Stimulated activated CD4-positive, alpha-beta T cell treated with anti-CD3 and anti-CD28 coated beads, Interleukin-2, amount 100 ng/mL, for 4 hours (primary cell): Measurements from ENCODE around the gene NUP42.

Experiments
- DNase-seq: peaks from one replicate; pipeline ENCODE4 v3.0.0-alpha.2; 2020; ENCODE audit warnings: low read depth

The NUP42 gene

DNA sequence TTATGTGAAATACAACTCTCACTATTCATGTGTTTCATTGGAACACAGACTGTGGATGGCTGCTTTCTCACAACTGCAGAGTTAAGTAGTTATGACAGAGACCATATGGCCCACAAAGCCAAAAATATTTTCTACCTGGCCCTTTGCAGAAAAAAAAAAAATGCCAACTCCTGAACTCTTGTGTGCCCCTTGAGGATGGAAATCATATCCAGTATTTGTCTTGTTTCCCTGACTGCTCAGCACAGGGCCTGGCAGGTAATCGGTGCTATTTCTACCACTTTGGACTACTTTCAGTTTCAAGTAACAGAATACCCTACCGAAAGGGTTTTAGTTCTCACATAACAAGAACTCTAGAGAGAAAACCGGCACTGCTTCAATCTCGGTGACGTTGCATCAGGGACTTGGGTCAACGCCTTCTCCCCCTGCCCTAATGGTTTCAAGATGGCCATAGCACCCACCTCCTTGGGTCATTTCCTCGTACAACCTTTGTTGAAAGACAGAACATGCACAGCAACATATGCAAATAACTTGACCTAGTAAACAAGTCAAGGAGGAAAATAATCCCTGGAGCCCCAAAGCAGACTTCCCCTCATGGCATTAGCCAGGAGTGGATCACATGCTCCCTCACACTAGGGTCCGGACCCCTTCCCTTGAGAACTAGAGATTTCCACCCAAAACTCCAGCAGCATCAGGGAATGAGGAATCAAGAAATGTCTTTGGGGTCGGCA, 52.9 kb downstream of the NUP42 start:
- no peak for DNase-seq

GRCh38 chr7:23235813-23236221, 54.0 kb downstream of the NUP42 start:
- DNase-seq: no peak

- DNase-seq: no peak
Measured at GRCh38 chr7:23237000-23237399, 55.2 kb downstream of the NUP42 start.

GRCh38 chr7:23238983-23239652, 57.3 kb downstream of the NUP42 start:
- no peak for DNase-seq

DNA sequence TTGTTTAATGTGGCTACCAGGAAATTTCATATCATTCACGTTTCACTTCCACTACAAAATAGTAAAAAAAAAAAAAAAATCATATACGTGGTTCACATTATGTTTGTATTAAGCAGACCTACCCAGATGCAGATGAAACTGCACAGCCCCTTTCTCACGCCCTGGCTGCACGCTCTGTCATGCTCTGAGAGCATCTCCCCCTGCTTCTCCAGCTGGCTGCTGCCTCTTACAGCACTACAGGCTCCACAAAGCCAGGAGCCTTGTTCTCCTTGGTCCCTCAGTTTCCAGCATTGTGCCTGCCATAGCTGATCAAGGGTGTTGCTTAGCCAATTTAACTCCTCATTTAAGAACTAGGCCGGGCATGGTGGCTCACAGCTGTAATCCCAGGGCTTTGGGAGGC, 57.9 kb downstream of the NUP42 start:
- no peak for DNase-seq

GRCh38 chr7:23242321-23242720, 60.5 kb downstream of the NUP42 start:
- no peak for DNase-seq

DNA sequence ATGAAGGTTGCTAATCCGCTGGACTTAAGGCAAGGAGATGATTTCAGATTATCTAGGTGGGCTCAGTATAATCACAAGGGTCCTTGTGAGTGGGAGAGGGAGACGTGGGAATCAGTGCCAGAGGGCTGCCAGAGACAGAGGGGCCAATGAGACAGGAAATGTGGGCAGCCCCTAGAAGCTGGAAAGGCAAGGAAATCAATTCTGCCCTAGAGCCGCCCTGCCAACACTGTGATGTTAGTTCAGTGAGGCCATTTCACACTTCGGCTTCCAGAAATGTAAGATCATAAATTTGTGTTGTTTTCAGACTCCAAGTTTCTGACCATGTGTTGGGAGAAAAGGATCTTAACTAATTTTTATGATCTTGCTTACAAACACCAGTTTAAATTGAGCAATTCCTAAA, 61.1 kb downstream of the NUP42 start:
- no peak for DNase-seq

- DNase-seq: no peak
Measured at GRCh38 chr7:23246555-23246954, 64.7 kb downstream of the NUP42 start, which contains the start of gene GPNMB. Gene GPNMB, plus strand, starts transcription at chr7:23246775. Its CDS starts 83 bp downstream, at chr7:23246858.

GRCh38 chr7:23247046-23247602, 65.3 kb downstream of the NUP42 start:
- no peak for DNase-seq

DNA sequence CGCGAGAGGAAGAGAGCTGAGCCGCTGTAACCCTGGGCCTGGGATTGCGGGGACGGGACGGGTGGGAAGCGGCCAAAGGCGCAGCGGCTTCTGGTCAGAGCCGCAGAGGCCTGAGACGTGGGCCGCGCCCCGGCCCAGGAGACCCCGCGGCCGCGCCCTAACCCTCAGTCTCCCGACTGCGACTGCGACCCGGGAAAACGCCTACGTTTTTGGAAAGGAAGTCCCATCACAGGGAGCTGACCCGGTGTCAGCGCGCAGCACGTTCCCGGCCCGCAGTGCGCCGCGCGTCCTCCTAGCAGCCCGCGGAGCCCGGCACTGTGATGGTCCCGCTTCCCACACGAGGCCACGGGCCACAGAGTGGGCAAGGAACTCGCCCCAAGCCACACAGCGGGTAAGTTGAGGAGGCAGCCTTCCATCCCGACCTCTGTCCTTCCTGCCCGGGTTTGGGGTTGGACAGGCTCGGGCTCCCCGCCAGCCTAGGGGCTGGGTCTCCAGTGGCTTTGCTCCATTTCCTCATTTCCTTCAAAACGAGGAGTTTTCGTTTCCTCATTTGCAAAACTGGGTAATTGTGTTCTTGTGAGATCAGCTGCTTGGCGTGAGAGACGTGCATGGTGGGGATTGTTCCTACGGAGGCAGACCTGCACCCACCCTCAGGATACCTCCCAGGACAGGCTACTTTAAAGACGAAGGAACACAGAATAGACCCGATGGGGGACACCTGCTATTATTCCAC, 65.9 kb downstream of the NUP42 start:
- no peak for DNase-seq

DNA sequence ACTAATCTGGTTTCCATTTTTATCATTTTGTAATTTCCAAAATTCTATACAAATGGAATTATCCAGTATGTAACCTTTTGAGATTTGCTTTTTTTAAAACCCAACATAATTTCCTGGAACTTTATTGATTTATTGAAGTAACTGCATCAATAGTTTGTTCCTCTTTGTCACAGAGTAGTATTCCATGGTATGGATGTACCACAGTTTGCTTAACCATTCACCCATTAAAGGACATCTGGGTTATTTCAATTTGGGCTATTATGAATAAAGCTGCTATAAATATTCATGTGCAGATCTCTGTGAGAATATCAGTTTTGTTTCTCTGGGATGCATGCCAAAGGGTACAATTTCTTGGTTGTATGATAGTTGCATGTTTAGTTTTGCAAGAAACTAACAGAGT, 67.6 kb downstream of the NUP42 start:
- DNase-seq: no peak
